Left lung (tissue), 14 donors: ENCODE measurements around the gene AP2B1. TPM values are rescaled to one million over a fixed set of nuclear protein-coding genes. Genes with fewer than 3 reads are reported as not detected.

Experiments
- ATAC-seq: fragments of 200-7000 bp; cut with Tn5 transposase; one replicate; pipeline ENCODE4 v1.9.1; 2020; ENCODE audit warnings: moderate library complexity
- DNase-seq, 4 donors: peaks; one replicate each; pipeline ENCODE4 v3.0.0-alpha.2; 2013 to 2020
- H3K27ac ChIP-seq, 2 donors: fragments of 200-600 bp; sonication (generic) in 1 of 2; one replicate each; pipeline versions ENCODE4 v1.5.0 to v1.8.0; 2020 to 2021
- H3K27me3 ChIP-seq, 2 donors: fragments of 200-600 bp; sonication (generic) in 1 of 2; one replicate each; pipeline versions ENCODE4 v1.5.0 to v1.8.0; 2020 to 2021
- H3K36me3 ChIP-seq, 2 donors: fragments of 200-600 bp; sonication (generic) in 1 of 2; one replicate each; pipeline versions ENCODE4 v1.5.0 to v1.8.0; 2020 to 2021
- H3K4me1 ChIP-seq, 2 donors: fragments of 200-600 bp; one replicate each; pipeline ENCODE4 v1.8.0; 2021
- H3K4me3 ChIP-seq, 2 donors: fragments of 200-600 bp; sonication (generic) in 1 of 2; one replicate each; pipeline versions ENCODE4 v1.5.0 to v1.8.0; 2020 to 2021; ENCODE audit warnings: mild to moderate bottlenecking in 1 of 2
- H3K9me3 ChIP-seq, 2 donors: fragments of 200-600 bp; sonication (generic) in 1 of 2; one replicate each; pipeline versions ENCODE4 v1.5.0 to v1.8.0; 2020 to 2021
- CTCF ChIP-seq, 2 donors: fragments of 200-600 bp; sonication (generic) in 1 of 2; IDR thresholded peaks; one replicate each; pipeline versions ENCODE4 v1.5.0 to v1.8.0; 2021; ENCODE audit warnings: antibody characterized with exemption in 2 of 2
- intact Hi-C, 2 donors: fragments of 100-400 bp; cut with DNase I; formaldehyde crosslinking; loops; one replicate each; pipeline versions ENCODE4 v1.11.2 to v1.14.2; 2022
- long read RNA-seq, 12 donors: library from polyadenylated mRNA in 2 of 12; unstranded in 2 of 12; transcript quantifications; one replicate each; pipeline ENCODE4 v2.0.0 and lab custom pipeline, GENCODE V29; 2019 to 2026
- polyA plus RNA-seq, 6 donors: library from polyadenylated mRNA; unstranded; fragments of 120-200 nt; gene quantifications; one replicate each; pipeline ENCODE4 v1.2.1, GENCODE V29; 2013; ENCODE audit not compliant: insufficient read length in 6 of 6
- total RNA-seq, 2 donors: library from RNA; stranded (reverse); fragmentation: NEBNext Ultra II Directional; extraction: Animal tissue kit (Norgen Biotek cat#: 25700); gene quantifications; one replicate each; pipeline ENCODE4 v1.2.1, GENCODE V29; 2021
- donor health status: DM: no; HTN: yes; CAD: no.
- donor health status: DM: no; HTN: no; CAD: no.

The AP2B1 gene
- total RNA-seq = 100 to 1,000 TPM; 173 to 195 TPM
- 100 to 1,000 TPM; 132 to 158 (median 152) TPM for polyA plus RNA-seq
- long read RNA-seq, donor 1, full-length matches to known transcripts = 7 of 118 reads
- long read RNA-seq, donor 1, partial matches to known transcripts = 111 of 118 reads
- long read RNA-seq, donor 1, other reads (novel, unspliced or antisense) = 0 of 118 reads
- long read RNA-seq, donor 2, full-length matches to known transcripts = 7 of 36 reads
- long read RNA-seq, donor 2, partial matches to known transcripts = 29 of 36 reads
- long read RNA-seq, donor 2, other reads (novel, unspliced or antisense) = 0 of 36 reads
- long read RNA-seq, donor 3, full-length matches to known transcripts = 5 of 5 reads
- long read RNA-seq, donor 3, partial matches to known transcripts = 0 of 5 reads
- long read RNA-seq, donor 3, other reads (novel, unspliced or antisense) = 0 of 5 reads
- long read RNA-seq, donor 4, full-length matches to known transcripts = 1 of 9 reads
- long read RNA-seq, donor 4, partial matches to known transcripts = 4 of 9 reads
- long read RNA-seq, donor 4, other reads (novel, unspliced or antisense) = 4 of 9 reads
- long read RNA-seq, donor 5, full-length matches to known transcripts = 4 of 17 reads
- long read RNA-seq, donor 5, partial matches to known transcripts = 13 of 17 reads
- long read RNA-seq, donor 5, other reads (novel, unspliced or antisense) = 0 of 17 reads
- long read RNA-seq, donor 6, full-length matches to known transcripts = 2 of 7 reads
- long read RNA-seq, donor 6, partial matches to known transcripts = 5 of 7 reads
- long read RNA-seq, donor 6, other reads (novel, unspliced or antisense) = 0 of 7 reads
- long read RNA-seq, donor 7, full-length matches to known transcripts = 1 of 1 reads
- long read RNA-seq, donor 7, partial matches to known transcripts = 0 of 1 reads
- long read RNA-seq, donor 7, other reads (novel, unspliced or antisense) = 0 of 1 reads
- long read RNA-seq, donor 8, full-length matches to known transcripts = 9 of 37 reads
- long read RNA-seq, donor 8, partial matches to known transcripts = 28 of 37 reads
- long read RNA-seq, donor 8, other reads (novel, unspliced or antisense) = 0 of 37 reads
- long read RNA-seq, donor 9 = 0 reads
- long read RNA-seq, donor 10, partial matches to known transcripts = 4 of 4 reads
- long read RNA-seq, donor 10, other reads (novel, unspliced or antisense) = 0 of 4 reads
- long read RNA-seq, donor 11 = 0 reads
- long read RNA-seq, donor 12, full-length matches to known transcripts = 8 of 8 reads
- long read RNA-seq, donor 12, partial matches to known transcripts = 0 of 8 reads
- long read RNA-seq, donor 12, other reads (novel, unspliced or antisense) = 0 of 8 reads

GRCh38 chr17:35587074-35587961 lies at the start of gene AP2B1:
Gene AP2B1, plus strand, starts transcription at chr17:35587322. Its CDS starts 6,709 bp downstream, at chr17:35594031.
- no peaks in the 10 kb centered on the region for H3K9me3 ChIP-seq
- peak within 1 kb of the TSS; percentile 92 to 97 for H3K27ac ChIP-seq
- peaks cover 8 to 38% of the 10 kb centered on the region in 2 donors for H3K4me1 ChIP-seq
- peak; percentile 91 to 98 (median 96) for DNase-seq
- peak; percentile 93 for ATAC-seq
- intact Hi-C loops = no loop called here
- H3K4me3 ChIP-seq = peak within 1 kb of the TSS; percentile 61 to 70
- H3K27me3 ChIP-seq = no peaks in the 10 kb centered on the region
- no peaks in the 10 kb centered on the region for H3K36me3 ChIP-seq
- TF ChIP-seq CTCF (IDR thresholded peaks at IDR 0.05) = no peak

- H3K36me3 ChIP-seq = no peaks in the 10 kb centered on the region
- DNase-seq (peak in 2 of 4 donors; percentile 80 to 87), ATAC-seq (peak; percentile 8)
- no peak for TF ChIP-seq CTCF (IDR thresholded peaks at IDR 0.05)
- intact Hi-C loops = loop anchor here in 1 of 2 donors (10.0 kb wide), 1 partner anchor 373 kb away; no protein-coding TSS in a partner anchor
- peak within 1 kb of the TSS in 1 of 2 donors; percentile 26 for H3K4me3 ChIP-seq
- peak within 1 kb of the TSS; percentile 34 to 47 for H3K27ac ChIP-seq
- H3K27me3 ChIP-seq = no peaks in the 10 kb centered on the region
- H3K4me1 ChIP-seq = peaks cover 15 to 53% of the 10 kb centered on the region in 2 donors
- H3K9me3 ChIP-seq = no peaks in the 10 kb centered on the region
Observed at GRCh38 chr17:35537601-35538141, 49.5 kb upstream of the AP2B1 start, which contains the start of gene SLFN12L. Gene SLFN12L, minus strand, starts transcription at chr17:35537678. Its CDS starts 15,314 bp downstream, at chr17:35522364.

GRCh38 chr17:35539659-35540026 lies 47.5 kb upstream of the AP2B1 start:
- TF ChIP-seq CTCF (IDR thresholded peaks at IDR 0.05) = no peak
- peak overlapping the region; percentile 35 to 91 for H3K27ac ChIP-seq
- H3K9me3 ChIP-seq = no peaks in the 10 kb centered on the region
- ATAC-seq (no peak), DNase-seq (no peak)
- intact Hi-C loops = loop anchor here in 1 of 2 donors (10.0 kb wide), 1 partner anchor 375 kb away; no protein-coding TSS in a partner anchor
- H3K4me3 ChIP-seq = no peak overlapping the region
- no peaks in the 10 kb centered on the region for H3K36me3 ChIP-seq
- no peaks in the 10 kb centered on the region for H3K27me3 ChIP-seq
- peaks cover 15 to 68% of the 10 kb centered on the region in 2 donors for H3K4me1 ChIP-seq
